GM19395 (cell line): ENCODE data around the gene TMEM213.
"Not testable (repeated sequence)": the region's sequence is repeated elsewhere in the genome, so short reads cannot be mapped to it uniquely, and the experiment has no call there.

Source experiments
- ATAC-seq: cut with Tn5 transposase; IDR thresholded peaks from one replicate; pipeline ENCODE4 v1.9.1; 2021; ENCODE audit warnings: mild to moderate bottlenecking, moderate library complexity; ENCODE audit not compliant: unreplicated experiment

The TMEM213 gene

DNA sequence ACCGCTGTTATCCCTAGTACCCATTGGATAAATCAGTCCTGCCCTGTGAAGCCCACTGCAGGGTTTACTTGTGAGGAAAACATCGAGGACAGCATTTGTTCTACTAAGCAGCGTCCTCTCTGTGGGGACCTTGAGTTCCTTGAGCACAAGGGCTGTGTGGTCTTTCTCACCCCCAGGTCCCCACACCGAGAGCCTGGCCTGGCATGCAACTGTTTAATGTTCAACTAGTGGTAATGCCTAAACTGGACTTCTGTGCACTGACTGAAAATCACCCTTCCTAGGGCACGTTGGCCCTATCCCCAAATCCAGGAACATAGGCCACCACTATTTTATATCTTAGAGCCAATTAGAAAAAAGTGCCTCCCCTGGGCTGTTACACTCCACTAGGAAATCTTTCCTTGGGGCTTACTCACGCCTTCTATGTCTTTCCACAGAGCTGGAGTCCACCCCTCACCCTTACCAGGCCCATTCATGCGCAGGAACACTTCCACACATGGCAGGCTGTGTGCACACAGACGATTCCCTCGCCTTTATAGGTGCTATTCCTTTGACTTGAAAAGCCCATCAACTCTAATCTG is 1.7 kb upstream of the TMEM213 start:
- no peak for ATAC-seq

GRCh38 chr7:138797046-138797445 is 748 bp upstream of the TMEM213 start:
- not testable (repeated sequence) for ATAC-seq

DNA sequence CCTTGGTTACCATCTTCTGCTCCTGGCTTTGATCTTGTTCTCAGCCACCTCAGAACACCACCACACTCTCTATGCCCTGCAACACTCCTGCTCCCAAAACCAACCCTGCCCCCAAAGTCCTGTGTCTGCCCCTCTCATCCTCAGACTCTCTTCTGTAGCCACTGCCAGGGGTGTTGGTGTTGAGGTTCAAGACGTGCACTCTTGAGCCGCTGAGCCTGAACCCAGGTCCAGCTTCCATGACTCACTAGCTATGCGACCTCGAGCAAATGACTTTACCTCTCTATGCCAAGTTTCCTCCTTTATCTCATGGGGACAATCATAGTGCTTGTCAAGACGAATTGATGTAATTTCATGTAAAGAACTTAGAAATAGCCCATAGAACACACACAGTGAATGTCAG is 1.0 kb downstream of the TMEM213 start:
- ATAC-seq = no peak

DNA sequence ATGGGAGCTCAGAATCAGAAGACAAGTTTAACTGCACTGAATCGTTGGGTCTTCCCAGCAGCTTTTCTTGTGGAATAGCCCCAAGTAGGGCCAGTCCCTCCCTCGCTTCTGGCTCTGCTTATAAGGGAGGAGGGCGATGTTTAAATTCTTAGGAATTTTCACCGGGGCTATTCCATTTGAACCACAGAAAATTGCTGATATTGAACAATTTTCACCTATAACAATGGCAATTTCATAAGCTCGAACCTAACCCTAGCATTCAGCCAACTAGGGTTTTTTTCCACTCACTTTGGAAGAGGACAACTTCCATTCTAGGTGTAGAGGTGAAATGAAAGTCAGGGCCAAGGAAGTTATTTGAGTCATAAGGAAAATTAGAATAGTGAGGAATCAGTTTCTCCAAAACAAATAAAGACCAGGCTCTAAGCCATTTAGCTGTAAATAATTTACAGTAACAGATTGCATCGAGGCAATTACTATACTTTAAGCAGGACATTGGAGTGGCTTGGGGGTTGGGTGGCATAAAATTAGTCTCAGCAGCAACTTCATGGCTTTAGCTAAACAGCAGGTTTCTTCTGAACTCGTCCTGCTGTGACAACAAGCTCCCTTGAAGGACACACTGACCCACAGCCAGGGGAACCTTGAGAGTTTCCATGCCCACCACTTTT is 1.7 kb downstream of the TMEM213 start:
- no peak for ATAC-seq

- ATAC-seq = no peak
These were observed 3.5 kb downstream of the TMEM213 start for GRCh38 chr7:138801256-138801655.

- ATAC-seq = no peak
These were observed 4.9 kb downstream of the TMEM213 start for GRCh38 chr7:138802706-138803105.

GRCh38 chr7:138804618-138805017 is 6.8 kb downstream of the TMEM213 start:
- ATAC-seq = no peak

DNA sequence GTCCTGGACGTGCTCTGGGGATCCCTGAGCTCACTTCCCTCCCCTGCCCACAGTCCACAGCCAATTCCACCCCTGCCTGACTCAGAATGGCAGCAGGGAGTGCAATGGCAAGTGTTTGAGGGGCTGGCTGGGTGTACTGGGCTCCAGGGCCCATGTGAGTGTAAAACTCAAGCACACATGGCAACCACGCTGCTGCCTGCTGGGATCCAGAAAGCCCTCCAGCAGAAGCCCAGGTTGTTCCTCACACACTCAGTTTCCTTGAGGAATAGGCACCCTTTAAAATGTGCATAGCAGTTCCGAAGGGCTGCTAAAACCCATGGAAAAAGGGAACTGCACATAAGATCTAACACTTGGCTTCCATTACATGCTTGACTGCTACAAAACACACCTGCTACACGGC is 11.6 kb downstream of the TMEM213 start:
- no peak for ATAC-seq

GRCh38 chr7:138811327-138811726 is 13.5 kb downstream of the TMEM213 start:
- ATAC-seq = not testable (repeated sequence)

GRCh38 chr7:138813945-138814344 is 16.2 kb downstream of the TMEM213 start:
- no peak for ATAC-seq

DNA sequence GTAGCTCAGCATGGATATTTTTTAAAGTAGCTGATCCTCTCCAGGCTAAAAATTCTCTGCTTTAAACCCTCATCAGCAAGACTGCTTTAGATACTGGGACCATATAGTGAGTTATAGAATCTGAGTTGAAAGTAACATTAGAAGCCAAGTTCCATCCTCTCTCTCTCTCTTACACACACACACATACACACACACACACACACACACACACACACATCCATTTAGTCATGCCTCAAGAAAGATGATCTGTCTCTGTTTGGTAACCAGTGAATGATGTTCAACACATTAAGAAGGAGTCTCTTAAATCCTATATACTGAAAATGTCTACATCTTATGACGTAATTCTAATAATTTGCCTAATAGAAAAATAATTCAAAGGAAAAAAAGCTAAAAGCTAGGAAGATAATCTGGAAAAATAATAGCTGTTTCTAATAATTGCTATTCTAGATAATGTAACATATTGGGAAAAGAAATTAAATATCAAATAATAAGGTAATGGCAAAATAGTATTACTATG is 17.1 kb downstream of the TMEM213 start:
- ATAC-seq = no peak

DNA sequence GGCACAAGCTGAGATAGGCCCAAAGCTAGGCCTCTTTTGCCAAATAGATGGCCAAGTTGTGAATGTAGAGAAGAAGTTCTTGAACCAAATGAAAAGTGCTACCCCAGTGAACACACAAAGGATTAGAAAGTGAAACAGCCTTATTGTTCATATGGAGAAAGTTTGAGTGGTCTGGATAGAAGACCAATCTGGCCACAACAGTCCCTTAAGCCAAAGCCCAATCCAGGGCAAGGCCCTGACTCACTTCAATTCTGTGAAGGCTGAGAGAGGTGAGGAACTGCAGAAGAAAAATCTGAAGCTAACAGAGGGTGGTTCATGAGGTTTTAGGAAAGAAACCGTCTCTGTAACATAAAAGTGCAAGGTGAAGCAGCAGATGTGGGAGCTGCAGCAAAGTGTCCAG is 18.9 kb downstream of the TMEM213 start:
- no peak for ATAC-seq

GRCh38 chr7:138819625-138820024 is 21.8 kb downstream of the TMEM213 start:
- ATAC-seq = no peak

DNA sequence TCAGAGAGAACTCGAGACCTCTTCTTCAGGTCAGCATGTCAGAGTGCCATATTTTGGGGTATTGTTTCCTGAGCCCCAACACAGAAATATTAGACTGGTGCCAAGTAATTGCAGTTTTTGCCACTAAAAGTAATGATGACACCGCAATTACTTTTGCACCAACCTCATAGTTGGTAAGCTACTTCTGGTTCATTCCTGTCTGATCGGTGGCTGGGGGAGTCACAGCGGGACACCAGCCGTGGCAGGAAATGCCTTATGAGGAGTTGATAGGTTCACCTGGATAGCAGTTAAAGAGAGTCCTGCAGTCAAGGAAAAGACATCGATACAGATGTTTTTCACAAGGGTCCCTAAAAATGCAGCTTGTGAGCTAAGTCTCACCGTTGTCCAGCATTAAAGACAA is 24.1 kb downstream of the TMEM213 start:
- ATAC-seq = no peak

- ATAC-seq = no peak
These were observed 25.2 kb downstream of the TMEM213 start for GRCh38 chr7:138822867-138823535.

GRCh38 chr7:138825049-138825721 is 27.4 kb downstream of the TMEM213 start:
- no peak for ATAC-seq

GRCh38 chr7:138828302-138828701 is 30.5 kb downstream of the TMEM213 start:
- ATAC-seq = no peak

- ATAC-seq = no peak
These were observed 31.5 kb downstream of the TMEM213 start for GRCh38 chr7:138829335-138829734.

DNA sequence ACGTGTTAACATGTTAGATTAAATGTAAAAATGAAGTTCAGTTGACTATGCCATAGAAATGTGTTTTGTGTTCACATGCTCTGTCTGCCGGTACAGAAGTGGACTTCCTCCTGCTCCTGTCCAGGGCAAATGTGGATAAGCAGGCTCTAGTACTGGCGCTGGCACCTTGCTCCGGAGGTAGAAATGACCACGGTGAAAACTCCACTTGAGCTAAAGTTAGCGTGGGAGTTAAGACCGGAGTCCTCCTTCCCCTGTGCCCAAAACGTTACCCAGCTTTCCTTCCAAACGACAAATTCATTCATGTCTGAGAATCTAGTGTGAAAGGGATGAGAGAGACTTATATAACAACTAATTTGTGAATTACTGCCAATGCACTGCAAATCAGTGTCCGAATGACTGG is 35.2 kb downstream of the TMEM213 start:
- no peak for ATAC-seq

DNA sequence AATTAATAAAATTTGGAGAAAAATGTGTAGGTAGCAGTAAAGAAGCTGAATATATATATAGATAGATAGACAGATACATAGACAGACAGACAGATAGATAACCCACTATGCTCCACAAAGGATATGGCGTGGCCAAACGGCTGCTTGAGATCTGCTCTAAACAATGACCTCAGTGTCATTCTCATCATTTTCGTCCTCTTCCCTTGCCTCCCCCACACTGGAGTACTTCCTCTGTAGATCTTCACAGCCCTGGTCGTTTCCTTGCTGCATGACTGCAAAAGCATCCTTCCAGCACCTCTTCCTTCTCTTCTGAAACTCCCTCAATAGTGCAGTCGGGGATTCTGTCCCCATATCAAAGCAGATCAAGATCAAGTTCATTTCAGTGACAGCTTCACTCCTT is 35.8 kb downstream of the TMEM213 start:
- ATAC-seq = no peak

DNA sequence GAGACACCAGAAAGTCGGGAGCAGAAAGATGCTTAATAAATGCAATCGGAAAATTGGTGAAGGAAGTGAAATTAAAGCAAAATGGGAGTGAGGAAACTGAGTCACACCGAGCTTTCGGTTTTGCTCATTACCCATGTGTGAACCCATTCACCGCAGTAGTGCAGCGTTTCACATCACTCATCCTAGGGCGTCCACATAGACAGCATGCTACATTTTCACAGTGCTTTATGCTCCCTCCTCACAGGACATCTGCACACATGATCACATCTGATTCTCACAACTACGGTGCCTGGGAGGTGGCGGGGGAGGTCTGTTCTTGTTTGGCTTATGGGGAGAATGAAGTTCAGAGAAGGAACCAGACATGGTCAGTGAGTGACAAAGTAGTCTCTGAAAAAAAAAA is 36.8 kb downstream of the TMEM213 start:
- ATAC-seq = no peak

DNA sequence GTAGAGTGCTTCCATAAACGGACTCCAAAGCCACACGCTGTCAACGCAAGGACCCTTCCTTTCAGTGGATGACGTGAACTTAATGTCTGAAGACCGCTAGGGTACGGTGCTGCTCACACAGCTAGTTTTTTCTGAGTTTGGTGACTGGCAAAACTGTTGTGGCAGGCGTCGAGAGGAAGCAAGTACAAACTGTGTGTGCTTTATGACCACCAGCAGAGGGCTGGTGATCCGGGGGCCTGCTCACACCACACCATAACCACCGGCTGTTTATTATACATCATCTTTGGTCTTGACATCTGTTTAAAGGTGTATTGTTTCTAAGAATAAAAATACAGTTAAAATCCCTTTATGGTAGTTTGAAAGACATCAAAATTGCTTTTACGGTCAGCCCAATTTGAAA is 37.3 kb downstream of the TMEM213 start:
- ATAC-seq = no peak
